Spinal cord (tissue), 10 donors: ENCODE data around the gene BMPER. TPM values are rescaled to one million over a fixed set of nuclear protein-coding genes. Genes with fewer than 3 reads are reported as not detected.

Experiments used
- DNase-seq, 6 donors: peaks; one replicate each; pipeline versions ENCODE4 v3.0.0 to v3.0.0-alpha.2; 2013 to 2015; ENCODE audit warnings: low spot score in 6 of 6, low read depth in 4 of 6
- H3K27ac ChIP-seq: one replicate; pipeline ENCODE4 v1.5.1; 2013; ENCODE audit warnings: low read depth, low read length, control low read depth
- H3K27me3 ChIP-seq: one replicate; pipeline ENCODE4 v1.6.1; 2013; ENCODE audit warnings: low read length; ENCODE audit not compliant: control insufficient read depth, insufficient read depth
- H3K36me3 ChIP-seq: one replicate; pipeline ENCODE4 v1.6.1; 2013; ENCODE audit warnings: low read length; ENCODE audit not compliant: control insufficient read depth, insufficient read depth
- H3K4me1 ChIP-seq: one replicate; pipeline ENCODE4 v1.6.1; 2013; ENCODE audit warnings: low read length; ENCODE audit not compliant: control insufficient read depth, insufficient read depth
- H3K4me3 ChIP-seq: one replicate; pipeline ENCODE4 v1.5.1; 2013; ENCODE audit warnings: low read depth, low read length, control low read depth
- H3K9me3 ChIP-seq: one replicate; pipeline ENCODE4 v1.6.1; 2013; ENCODE audit warnings: low read length; ENCODE audit not compliant: control insufficient read depth, insufficient read depth
- WGBS: methylation state at CpG from one replicate; pipeline ENCODE4 v1.1.5; 2013; ENCODE audit warnings: missing lambda C conversion rate; ENCODE audit not compliant: insufficient coverage; 5-methylcytosine and 5-hydroxymethylcytosine counted together
- polyA plus RNA-seq, 2 donors: library from polyadenylated mRNA; unstranded; fragments of 120-200 nt; gene quantifications; one replicate each; pipeline ENCODE4 v1.2.1, GENCODE V29; 2013; ENCODE audit not compliant: insufficient read length in 2 of 2
- total RNA-seq, 2 donors: library from RNA; depleted of rRNA in 1 of 2; stranded (reverse); fragments of 120-200 nt in 1 of 2; fragments of >200 nt in 1 of 2; gene quantifications; one replicate each; pipeline versions ENCODE4 v1.2.3 to v1.2.4, GENCODE V29; 2013 to 2014
- donor health status: healthy.

The BMPER gene
- total and polyA plus RNA-seq, 4 donors = 16.8 to 36.3 (median 29.1) TPM

DNA sequence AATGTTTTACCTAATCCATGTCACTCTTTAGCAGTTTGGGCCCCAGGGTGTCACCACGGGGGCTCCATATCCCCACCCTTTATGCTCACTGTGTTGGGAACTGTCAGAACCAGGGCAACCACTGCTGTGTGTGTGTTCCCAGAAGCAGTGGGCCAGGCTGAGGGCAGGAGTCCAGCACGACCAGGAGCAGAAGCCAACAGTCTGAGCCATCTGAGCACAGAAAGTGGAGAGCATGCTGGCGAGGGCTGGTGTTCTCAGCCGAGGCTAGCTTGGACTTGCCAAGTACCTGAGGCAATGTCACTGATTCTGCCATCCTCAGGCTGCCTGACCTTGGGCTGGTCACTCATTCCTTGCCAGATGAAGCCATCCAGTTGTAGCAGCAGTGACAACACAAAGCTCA lies 285.0 kb downstream of the BMPER start:
- Histone ChIP-seq H3K27me3 (no peaks in the 10 kb centered on the region), H3K27ac (no peak overlapping the region), H3K4me3 (no peak overlapping the region), H3K9me3 (no peaks in the 10 kb centered on the region), H3K4me1 (peaks cover 19% of the 10 kb centered on the region), H3K36me3 (no peaks in the 10 kb centered on the region)
- DNase-seq = peak in 1 of 6 donors; percentile 59
- 51% methylated on average over 4 of the region's 4 CpGs for WGBS

DNA sequence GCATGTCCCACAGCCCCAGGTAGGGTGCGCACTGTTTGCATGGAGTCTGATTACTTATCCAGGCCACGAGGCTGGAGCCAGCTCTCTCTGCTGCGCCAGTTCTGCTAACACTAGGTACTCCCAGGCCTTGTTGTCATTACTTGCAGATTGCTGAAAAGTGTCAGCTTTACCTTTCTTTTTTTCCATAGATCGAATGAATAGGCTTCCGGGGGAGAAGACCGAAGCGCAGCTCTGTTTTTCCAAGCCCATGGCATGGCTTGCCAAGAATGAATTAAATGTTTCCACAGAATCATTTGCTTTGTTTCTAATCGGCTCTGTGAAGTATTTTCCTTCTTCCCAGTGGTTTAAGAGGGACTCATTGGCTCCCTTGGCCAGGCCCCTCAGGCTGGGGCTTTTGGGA lies 285.8 kb downstream of the BMPER start:
- peak in 1 of 6 donors; percentile 55 for DNase-seq
- Histone ChIP-seq H3K4me1 (peaks cover 19% of the 10 kb centered on the region), H3K27me3 (no peaks in the 10 kb centered on the region), H3K36me3 (no peaks in the 10 kb centered on the region), H3K27ac (no peak overlapping the region), H3K4me3 (no peak overlapping the region), H3K9me3 (no peaks in the 10 kb centered on the region)
- WGBS = 80% methylated on average over 7 of the region's 8 CpGs

DNA sequence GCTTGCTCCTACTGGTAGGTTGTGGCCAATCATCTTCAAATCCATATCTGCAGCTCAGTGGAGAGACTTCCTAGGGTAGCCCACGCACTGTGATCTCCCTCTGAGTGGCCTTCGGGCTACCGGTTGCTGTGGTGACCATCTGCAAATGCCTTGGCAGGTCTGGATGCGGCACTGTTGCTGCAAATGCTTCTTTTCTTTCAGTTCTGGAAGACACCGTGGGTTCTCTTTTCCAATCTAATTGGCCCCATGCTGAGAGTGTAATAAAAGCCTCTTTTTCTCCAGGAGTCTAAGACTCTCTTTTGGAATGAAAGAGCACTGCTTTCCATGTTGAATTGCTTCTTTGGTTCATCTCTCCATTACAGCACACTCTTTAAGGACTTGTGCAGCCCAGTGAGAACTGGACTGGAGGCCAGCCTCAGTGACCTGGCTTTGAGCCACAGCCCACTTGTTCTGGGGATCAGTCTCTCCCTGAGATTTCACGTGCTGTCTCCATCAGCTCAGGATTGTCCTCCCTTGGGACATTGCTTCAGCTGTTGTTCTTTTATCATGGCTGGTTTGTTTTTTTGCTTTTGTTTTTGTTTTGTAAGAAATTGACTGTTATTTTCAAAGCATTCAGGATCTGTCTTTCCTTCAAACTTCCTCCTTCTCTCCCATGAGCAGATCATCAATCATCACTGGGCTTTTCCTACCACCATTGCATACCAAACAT lies 286.6 kb downstream of the BMPER start:
- H3K9me3 ChIP-seq = no peaks in the 10 kb centered on the region
- peaks cover 19% of the 10 kb centered on the region for H3K4me1 ChIP-seq
- no peak overlapping the region for H3K4me3 ChIP-seq
- peak in 5 of 6 donors; percentile 3 to 86 (median 17) for DNase-seq
- H3K36me3 ChIP-seq = no peaks in the 10 kb centered on the region
- 32% methylated on average over 6 of the region's 6 CpGs for WGBS
- H3K27me3 ChIP-seq = no peaks in the 10 kb centered on the region
- no peak overlapping the region for H3K27ac ChIP-seq

DNA sequence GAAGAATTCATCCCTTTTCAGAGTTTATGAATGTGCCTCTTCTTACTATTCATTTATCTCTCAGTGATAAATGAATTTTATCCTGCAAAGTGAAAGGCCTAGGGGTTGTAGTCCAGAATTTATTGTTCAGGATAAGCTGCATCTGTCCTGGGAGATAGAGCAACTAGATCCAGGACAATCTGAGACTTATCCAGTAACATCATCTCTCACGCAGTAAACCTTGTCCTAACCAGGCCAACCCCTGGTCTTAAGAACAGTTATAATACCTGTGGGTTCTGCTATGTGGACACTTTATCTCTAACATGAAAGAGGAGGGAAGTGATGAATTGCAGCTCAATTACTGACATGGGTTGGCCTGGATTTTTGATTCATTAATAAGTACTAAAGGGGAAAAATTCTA lies 287.6 kb downstream of the BMPER start:
- H3K36me3 ChIP-seq = no peaks in the 10 kb centered on the region
- no peaks in the 10 kb centered on the region for H3K27me3 ChIP-seq
- H3K27ac ChIP-seq = no peak overlapping the region
- WGBS = no CpG with 5 or more reads among the region's 1 CpG
- peaks cover 19% of the 10 kb centered on the region for H3K4me1 ChIP-seq
- no peak overlapping the region for H3K4me3 ChIP-seq
- H3K9me3 ChIP-seq = no peaks in the 10 kb centered on the region
- DNase-seq = no peak

DNA sequence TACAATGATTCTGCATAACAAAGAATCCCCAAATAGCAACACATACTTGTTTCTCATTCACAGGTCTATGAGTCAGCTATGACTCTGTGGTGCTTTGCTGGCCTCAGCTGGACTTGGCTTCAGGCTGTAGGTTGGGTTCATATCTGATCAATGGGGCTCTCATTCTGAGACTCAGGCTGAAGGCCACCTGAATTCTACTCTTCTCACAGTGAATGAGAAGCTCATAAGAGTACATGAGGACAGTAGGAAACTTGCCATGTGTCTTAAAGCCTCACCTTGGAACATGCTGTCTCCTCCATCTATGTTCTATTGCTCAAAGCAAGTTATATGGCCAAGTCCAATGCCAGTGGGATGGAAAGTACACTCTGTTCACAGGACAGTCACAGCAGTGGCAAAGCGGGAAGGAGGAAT lies 292.9 kb downstream of the BMPER start:
- H3K4me1 ChIP-seq = no peaks in the 10 kb centered on the region
- H3K27me3 ChIP-seq = no peaks in the 10 kb centered on the region
- WGBS = no CpG with 5 or more reads among the region's 1 CpG
- no peaks in the 10 kb centered on the region for H3K36me3 ChIP-seq
- no peaks in the 10 kb centered on the region for H3K9me3 ChIP-seq
- H3K4me3 ChIP-seq = no peak overlapping the region
- DNase-seq = no peak
- H3K27ac ChIP-seq = no peak overlapping the region
